Tibial nerve (tissue), 4 donors: ENCODE measurements around the gene THRAP3. TPM values are rescaled to one million over a fixed set of nuclear protein-coding genes. Genes with fewer than 3 reads are reported as not detected.

ENCODE experiments used
- DNase-seq, 2 donors: peaks; one replicate each; pipeline ENCODE4 v3.0.0-alpha.2; 2019; ENCODE audit warnings: low spot score in 2 of 2
- H3K27ac ChIP-seq, 4 donors: fragments of 200-600 bp; sonication (generic) in 3 of 4; one replicate each; pipeline ENCODE4 v1.5.1; 2017 to 2019; ENCODE audit warnings: mild to moderate bottlenecking in 1 of 4
- H3K27me3 ChIP-seq, 2 donors: fragments of 200-600 bp; sonication (generic) in 1 of 2; one replicate each; pipeline versions ENCODE4 v1.5.1 to v1.6.0; 2017 to 2019
- H3K36me3 ChIP-seq, 3 donors: fragments of 200-600 bp; sonication (generic); one replicate each; pipeline ENCODE4 v1.5.1; 2018 to 2019
- H3K4me1 ChIP-seq, 4 donors: fragments of 200-600 bp; sonication (generic) in 3 of 4; one replicate each; pipeline ENCODE4 v1.5.1; 2017 to 2019
- H3K4me3 ChIP-seq, 4 donors: fragments of 200-600 bp; sonication (generic) in 3 of 4; one replicate each; pipeline ENCODE4 v1.5.1; 2017 to 2019; ENCODE audit warnings: mild to moderate bottlenecking in 1 of 4, moderate library complexity in 1 of 4
- H3K9me3 ChIP-seq, 4 donors: fragments of 200-600 bp; sonication (generic) in 3 of 4; one replicate each; pipeline ENCODE4 v1.5.1; 2017 to 2019
- EP300 ChIP-seq, 2 donors: sonication (generic); formaldehyde crosslinking; IDR thresholded peaks; one replicate each; pipeline ENCODE4 v1.6.1; 2017; ENCODE audit warnings: antibody characterized with exemption in 2 of 2, mild to moderate bottlenecking in 1 of 2
- POLR2A ChIP-seq, 2 donors: fragments of 450-650 bp; IDR thresholded peaks; one replicate each; pipeline ENCODE4 v1.6.1; 2017; ENCODE audit warnings: antibody characterized with exemption in 2 of 2, mild to moderate bottlenecking in 2 of 2, moderate library complexity in 2 of 2
- WGBS, 2 donors: methylation state at CpG; one replicate each; pipeline ENCODE4 v1.1.5; 2018; 5-methylcytosine and 5-hydroxymethylcytosine counted together
- total RNA-seq, 4 donors: library from RNA; depleted of rRNA; stranded (reverse); fragments of >200 nt; gene quantifications; one replicate each; pipeline ENCODE4 v1.1.0, GENCODE V29; 2016
- TF ChIP-seq, protein P1 (sequence below), 5 experiments: fragments of 200-600 bp in 3 of 5; fragments of 450-650 bp in 2 of 5; sonication (generic) in 3 of 5; IDR thresholded peaks; one replicate each; pipeline ENCODE4 v1.5.1; 2016 to 2019; ENCODE audit warnings: antibody characterized with exemption in 5 of 5, mild to moderate bottlenecking in 3 of 5, moderate library complexity in 2 of 5

The THRAP3 gene
- total RNA-seq, 4 donors from 2014 or later: 89.2 to 114 (median 97.0) TPM

DNA sequence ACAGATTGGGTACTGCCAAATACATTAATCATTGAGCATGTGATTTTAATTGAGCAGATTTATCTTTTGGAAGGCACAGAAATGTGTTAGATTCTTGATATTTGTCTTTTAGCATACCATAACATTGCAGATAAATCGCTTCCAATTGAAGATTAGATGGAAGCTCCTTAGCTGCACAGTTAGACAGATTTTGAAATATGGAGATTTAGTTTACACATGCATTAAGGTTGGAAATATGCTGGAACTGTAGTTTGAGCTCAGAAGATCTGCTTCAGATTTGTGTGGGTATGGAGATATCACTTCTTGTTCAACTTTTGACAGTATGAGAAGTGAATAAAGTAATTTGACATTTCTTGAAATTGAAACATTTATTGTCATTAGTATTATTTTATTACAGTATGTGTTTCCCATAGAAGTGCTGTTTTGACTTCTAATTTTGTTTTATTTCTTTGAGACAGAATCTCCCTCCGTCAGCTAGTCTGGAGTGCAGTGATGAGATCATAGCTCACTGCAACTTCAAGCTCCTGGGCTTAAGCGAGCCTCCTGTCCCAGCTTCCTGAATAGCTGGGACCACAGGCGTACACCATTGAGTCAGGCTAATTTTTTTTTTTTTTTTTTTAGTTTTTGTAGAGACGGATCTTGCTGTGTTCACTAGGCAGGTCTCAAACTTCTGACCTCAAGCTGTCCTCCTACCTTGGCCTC lies 29.1 kb downstream of the THRAP3 start:
- H3K4me3 ChIP-seq: no peak overlapping the region
- no peaks in the 10 kb centered on the region for H3K36me3 ChIP-seq
- H3K27me3 ChIP-seq: no peaks in the 10 kb centered on the region
- peaks cover 0 to 84% (median 30%) of the 10 kb centered on the region in 4 donors for H3K4me1 ChIP-seq
- H3K27ac ChIP-seq: no peak overlapping the region
- 58 to 70% methylated on average over 5 of the region's 5 CpGs for WGBS, 2 donors
- no peaks in the 10 kb centered on the region for H3K9me3 ChIP-seq
- DNase-seq: no peak
- TF ChIP-seq, protein P1, sequence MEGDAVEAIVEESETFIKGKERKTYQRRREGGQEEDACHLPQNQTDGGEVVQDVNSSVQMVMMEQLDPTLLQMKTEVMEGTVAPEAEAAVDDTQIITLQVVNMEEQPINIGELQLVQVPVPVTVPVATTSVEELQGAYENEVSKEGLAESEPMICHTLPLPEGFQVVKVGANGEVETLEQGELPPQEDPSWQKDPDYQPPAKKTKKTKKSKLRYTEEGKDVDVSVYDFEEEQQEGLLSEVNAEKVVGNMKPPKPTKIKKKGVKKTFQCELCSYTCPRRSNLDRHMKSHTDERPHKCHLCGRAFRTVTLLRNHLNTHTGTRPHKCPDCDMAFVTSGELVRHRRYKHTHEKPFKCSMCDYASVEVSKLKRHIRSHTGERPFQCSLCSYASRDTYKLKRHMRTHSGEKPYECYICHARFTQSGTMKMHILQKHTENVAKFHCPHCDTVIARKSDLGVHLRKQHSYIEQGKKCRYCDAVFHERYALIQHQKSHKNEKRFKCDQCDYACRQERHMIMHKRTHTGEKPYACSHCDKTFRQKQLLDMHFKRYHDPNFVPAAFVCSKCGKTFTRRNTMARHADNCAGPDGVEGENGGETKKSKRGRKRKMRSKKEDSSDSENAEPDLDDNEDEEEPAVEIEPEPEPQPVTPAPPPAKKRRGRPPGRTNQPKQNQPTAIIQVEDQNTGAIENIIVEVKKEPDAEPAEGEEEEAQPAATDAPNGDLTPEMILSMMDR (IDR thresholded peaks at IDR 0.05): no peak
- no peak for TF ChIP-seq EP300 (IDR thresholded peaks at IDR 0.05)
- TF ChIP-seq POLR2A (IDR thresholded peaks at IDR 0.05): no peak

GRCh38 chr1:36256558-36257374 lies 32.5 kb downstream of the THRAP3 start:
- Histone ChIP-seq H3K4me1 (peaks cover 0 to 64% (median 23%) of the 10 kb centered on the region in 4 donors), H3K9me3 (no peaks in the 10 kb centered on the region), H3K4me3 (no peak overlapping the region), H3K36me3 (peaks cover 0 to 27% (median 0%) of the 10 kb centered on the region in 3 donors), H3K27ac (no peak overlapping the region), H3K27me3 (no peaks in the 10 kb centered on the region)
- 80 to 83% methylated on average over 14 of the region's 15 CpGs for WGBS, 2 donors
- TF ChIP-seq, protein P1 (IDR thresholded peaks at IDR 0.05): no peak
- TF ChIP-seq EP300 (IDR thresholded peaks at IDR 0.05) (no peak), POLR2A (IDR thresholded peaks at IDR 0.05) (no peak)
- no peak for DNase-seq

DNA sequence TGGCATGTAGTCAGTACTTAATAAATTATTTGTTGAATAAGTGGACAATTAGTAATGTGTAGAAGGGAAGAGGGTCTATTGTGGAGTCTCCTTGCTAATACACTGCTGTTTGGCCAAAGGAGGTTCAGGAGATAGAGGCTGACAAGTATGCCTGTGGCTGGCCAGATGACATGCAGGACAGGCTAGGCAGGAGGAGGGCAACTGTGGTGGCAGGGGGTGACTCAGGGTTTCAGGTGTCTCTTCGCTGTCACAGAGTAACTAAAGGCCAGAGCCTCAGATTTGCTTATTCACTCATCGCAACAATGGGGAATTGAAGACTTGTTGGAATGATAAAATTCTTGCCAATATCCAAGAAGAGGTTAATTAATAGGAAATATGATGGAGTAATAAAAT lies 33.1 kb downstream of the THRAP3 start:
- H3K27me3 ChIP-seq: no peaks in the 10 kb centered on the region
- peaks cover 0 to 28% (median 0%) of the 10 kb centered on the region in 3 donors for H3K36me3 ChIP-seq
- peaks cover 0 to 61% (median 16%) of the 10 kb centered on the region in 4 donors for H3K4me1 ChIP-seq
- H3K27ac ChIP-seq: no peak overlapping the region
- no peak for DNase-seq
- H3K9me3 ChIP-seq: no peaks in the 10 kb centered on the region
- H3K4me3 ChIP-seq: no peak overlapping the region
- no peak for TF ChIP-seq POLR2A (IDR thresholded peaks at IDR 0.05)
- TF ChIP-seq EP300 (IDR thresholded peaks at IDR 0.05): no peak
- TF ChIP-seq, protein P1 (IDR thresholded peaks at IDR 0.05): no peak
- 93 to 97% methylated on average over 2 of the region's 2 CpGs for WGBS, 2 donors

DNA sequence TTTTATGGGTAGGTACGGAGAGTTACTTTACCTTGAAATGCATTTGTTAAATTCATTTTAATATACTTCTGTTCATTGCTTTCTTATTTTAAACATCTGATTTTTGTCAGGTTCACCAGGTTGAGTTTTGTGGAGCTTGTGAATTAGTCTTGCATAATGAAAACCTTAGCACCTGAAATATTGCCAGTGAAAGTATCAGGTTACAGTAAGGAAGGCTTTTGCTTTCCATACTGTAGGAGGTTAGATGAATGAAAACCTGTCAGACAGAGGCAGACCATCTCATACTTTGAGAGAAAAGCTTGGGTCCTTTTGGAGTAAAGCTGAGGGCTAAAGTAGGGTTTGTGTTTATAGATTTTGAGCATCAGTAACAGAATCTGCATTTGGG lies 34.7 kb downstream of the THRAP3 start:
- H3K36me3 ChIP-seq: peaks cover 0 to 33% (median 0%) of the 10 kb centered on the region in 3 donors
- TF ChIP-seq POLR2A (IDR thresholded peaks at IDR 0.05): no peak
- no peak for TF ChIP-seq EP300 (IDR thresholded peaks at IDR 0.05)
- TF ChIP-seq, protein P1 (IDR thresholded peaks at IDR 0.05): no peak
- H3K4me3 ChIP-seq: no peak overlapping the region
- no peaks in the 10 kb centered on the region for H3K27me3 ChIP-seq
- 70 to 74% methylated on average over 1 of the region's 1 CpG for WGBS, 2 donors
- H3K4me1 ChIP-seq: peaks cover 0 to 53% (median 11%) of the 10 kb centered on the region in 4 donors
- no peaks in the 10 kb centered on the region for H3K9me3 ChIP-seq
- no peak for DNase-seq
- H3K27ac ChIP-seq: no peak overlapping the region

GRCh38 chr1:36268981-36269380 lies 44.7 kb downstream of the THRAP3 start:
- no peak overlapping the region for H3K27ac ChIP-seq
- no peaks in the 10 kb centered on the region for H3K9me3 ChIP-seq

More at GRCh38 chr1:36268981-36269380, 44.7 kb downstream of the THRAP3 start:
- DNase-seq: no peak
- H3K27me3 ChIP-seq: no peaks in the 10 kb centered on the region
- TF ChIP-seq EP300 (IDR thresholded peaks at IDR 0.05) (no peak), POLR2A (IDR thresholded peaks at IDR 0.05) (no peak)
- TF ChIP-seq, protein P1 (IDR thresholded peaks at IDR 0.05): no peak
- H3K36me3 ChIP-seq: peaks cover 0 to 31% (median 0%) of the 10 kb centered on the region in 3 donors
- H3K4me1 ChIP-seq: peaks cover 0 to 28% (median 0%) of the 10 kb centered on the region in 4 donors
- 86 to 90% methylated on average over 6 of the region's 6 CpGs for WGBS, 2 donors
- H3K4me3 ChIP-seq: no peak overlapping the region
